GM19193 (cell line): ENCODE measurements around the gene WDR54.

Experiments used
- POLR2A ChIP-seq: IDR thresholded peaks from 4 replicates; pipeline ENCODE4 v1.6.1; 2011; ENCODE audit not compliant: insufficient read depth, insufficient read length; ENCODE audit errors: extremely low read depth

WDR54 gene

GRCh38 chr2:74458938-74459363 lies 37.4 kb downstream of the WDR54 start:
- no peak for TF ChIP-seq POLR2A

- TF ChIP-seq POLR2A, result no peak
These were observed 39.9 kb downstream of the WDR54 start for GRCh38 chr2:74461187-74462053.

GRCh38 chr2:74462054-74462785 lies 40.7 kb downstream of the WDR54 start:
- TF ChIP-seq POLR2A, result no peak

GRCh38 chr2:74462786-74463105 lies 41.2 kb downstream of the WDR54 start:
- no peak for TF ChIP-seq POLR2A

GRCh38 chr2:74464406-74464805 lies 42.9 kb downstream of the WDR54 start:
- TF ChIP-seq POLR2A, result no peak

- TF ChIP-seq POLR2A, result no peak
These were observed 50.0 kb downstream of the WDR54 start for GRCh38 chr2:74471332-74472065.

- peak; percentile 95 for TF ChIP-seq POLR2A
These were observed 50.8 kb downstream of the WDR54 start, which contains the start of gene MRPL53 for GRCh38 chr2:74472086-74472944. Gene MRPL53, minus strand, starts transcription at chr2:74472680. Its CDS starts 20 bp downstream, at chr2:74472660.

- TF ChIP-seq POLR2A, result no peak
These were observed 51.4 kb downstream of the WDR54 start for GRCh38 chr2:74472945-74473258.

- no peak for TF ChIP-seq POLR2A
These were observed 53.0 kb downstream of the WDR54 start for GRCh38 chr2:74474481-74474880.

- no peak for TF ChIP-seq POLR2A
These were observed 53.4 kb downstream of the WDR54 start for GRCh38 chr2:74474899-74475298.
